HG02623 (cell line): ENCODE data around the gene IL10RB.

Source experiments
- ATAC-seq: cut with Tn5 transposase; IDR thresholded peaks from one replicate; pipeline ENCODE4 v1.9.1; 2021; ENCODE audit warnings: moderate library complexity; ENCODE audit not compliant: unreplicated experiment

Gene IL10RB

GRCh38 chr21:33265664-33266049 is 510 bp upstream of the IL10RB start:
- ATAC-seq = peak; percentile 14

- ATAC-seq = no peak
Observed at GRCh38 chr21:33266789-33267135, 595 bp downstream of the IL10RB start.

GRCh38 chr21:33267250-33267649 is 1.1 kb downstream of the IL10RB start:
- no peak for ATAC-seq

GRCh38 chr21:33268393-33268736 is 2.2 kb downstream of the IL10RB start:
- ATAC-seq = peak; percentile 6

GRCh38 chr21:33268737-33269441 is 2.7 kb downstream of the IL10RB start:
- ATAC-seq = peak; percentile 60

GRCh38 chr21:33270986-33271385 is 4.8 kb downstream of the IL10RB start:
- ATAC-seq = no peak

GRCh38 chr21:33273044-33273443 is 6.9 kb downstream of the IL10RB start:
- no peak for ATAC-seq

- no peak for ATAC-seq
Observed at GRCh38 chr21:33278721-33279120, 12.6 kb downstream of the IL10RB start.

- ATAC-seq = no peak
Observed at GRCh38 chr21:33279330-33279820, 13.2 kb downstream of the IL10RB start.

GRCh38 chr21:33281096-33281652 is 15.0 kb downstream of the IL10RB start:
- no peak for ATAC-seq

GRCh38 chr21:33283203-33283602 is 17.0 kb downstream of the IL10RB start:
- ATAC-seq = no peak

GRCh38 chr21:33286076-33286475 is 19.9 kb downstream of the IL10RB start:
- no peak for ATAC-seq

- no peak for ATAC-seq
Observed at GRCh38 chr21:33286600-33287456, 20.7 kb downstream of the IL10RB start.

- no peak for ATAC-seq
Observed at GRCh38 chr21:33289199-33289819, 23.1 kb downstream of the IL10RB start.

- ATAC-seq = no peak
Observed at GRCh38 chr21:33290441-33290840, 24.3 kb downstream of the IL10RB start.

- no peak for ATAC-seq
Observed at GRCh38 chr21:33291686-33292085, 25.5 kb downstream of the IL10RB start.

GRCh38 chr21:33292724-33293123 is 26.6 kb downstream of the IL10RB start:
- no peak for ATAC-seq

GRCh38 chr21:33293136-33293535 is 27.0 kb downstream of the IL10RB start:
- no peak for ATAC-seq

- ATAC-seq = no peak
Observed at GRCh38 chr21:33293811-33294216, 27.6 kb downstream of the IL10RB start.

- no peak for ATAC-seq
Observed at GRCh38 chr21:33296156-33296555, 30.0 kb downstream of the IL10RB start.

GRCh38 chr21:33299181-33299752 is 33.1 kb downstream of the IL10RB start:
- peak; percentile 75 for ATAC-seq
